Islet of Langerhans (tissue), 1 donor: ENCODE data around the gene WNT8A.
"Not testable (repeated sequence)": the region's sequence is repeated elsewhere in the genome, so short reads cannot be mapped to it uniquely, and the experiment has no call there.

Experiments used
- FAIRE-seq: peaks from one replicate; lab custom pipeline; 2011; peaks lifted over from hg19 to GRCh38; lab: Jason Lieb, UNC

Gene WNT8A, protein sequence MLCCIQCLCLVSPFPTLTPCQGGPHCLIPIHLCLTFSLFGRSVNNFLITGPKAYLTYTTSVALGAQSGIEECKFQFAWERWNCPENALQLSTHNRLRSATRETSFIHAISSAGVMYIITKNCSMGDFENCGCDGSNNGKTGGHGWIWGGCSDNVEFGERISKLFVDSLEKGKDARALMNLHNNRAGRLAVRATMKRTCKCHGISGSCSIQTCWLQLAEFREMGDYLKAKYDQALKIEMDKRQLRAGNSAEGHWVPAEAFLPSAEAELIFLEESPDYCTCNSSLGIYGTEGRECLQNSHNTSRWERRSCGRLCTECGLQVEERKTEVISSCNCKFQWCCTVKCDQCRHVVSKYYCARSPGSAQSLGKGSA

GRCh38 chr5:138083702-138084101 lies at the start of gene WNT8A:
TSS of gene WNT8A (plus strand) at chr5:138084033. CDS start at chr5:138084128, 95 bp downstream.
- FAIRE-seq = no peak

DNA sequence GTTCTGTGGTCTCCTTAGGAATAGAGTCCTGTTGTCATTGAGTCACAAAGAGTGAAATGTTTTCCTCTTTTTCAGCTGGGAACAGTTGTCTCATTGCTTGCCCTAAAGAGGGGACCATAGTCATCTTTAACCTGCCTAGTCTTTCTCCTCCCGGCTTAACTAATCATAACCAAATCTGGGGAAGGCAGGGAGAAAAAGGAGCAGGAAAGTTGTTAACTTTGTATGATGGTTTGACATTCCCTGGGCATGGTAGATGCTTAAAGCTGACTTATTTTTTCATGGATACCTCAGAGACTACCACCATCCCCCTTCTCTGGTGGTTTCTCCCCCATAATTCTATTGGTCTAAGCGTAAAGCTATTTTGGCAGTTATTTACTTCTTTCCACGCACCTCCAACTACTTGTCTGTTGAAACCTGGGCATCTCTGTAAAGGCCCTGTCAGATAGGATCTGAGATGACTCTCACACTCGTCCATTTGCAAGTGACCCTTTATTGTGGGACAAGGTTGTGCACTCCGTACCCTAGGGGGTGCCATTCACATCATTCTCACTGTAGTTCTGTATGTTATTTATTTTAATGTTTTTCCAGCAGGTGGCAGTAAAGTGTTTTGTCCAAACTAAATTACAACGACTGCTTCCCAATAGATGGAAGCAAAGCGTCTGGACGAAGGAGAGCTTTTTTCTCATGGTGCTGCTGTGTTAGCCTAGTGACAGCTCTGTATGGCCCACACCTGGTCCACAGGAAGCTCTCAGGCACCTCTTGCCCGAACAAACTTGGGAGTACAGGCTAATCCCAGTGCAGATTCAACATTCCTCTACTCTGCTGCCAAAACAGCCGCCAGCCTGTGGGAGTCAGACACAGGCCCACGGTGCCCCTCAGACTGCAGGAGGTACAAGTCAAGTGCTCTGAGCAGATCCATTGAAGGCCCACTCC lies 48.0 kb upstream of the WNT8A start:
- peak; percentile 98 for FAIRE-seq

DNA sequence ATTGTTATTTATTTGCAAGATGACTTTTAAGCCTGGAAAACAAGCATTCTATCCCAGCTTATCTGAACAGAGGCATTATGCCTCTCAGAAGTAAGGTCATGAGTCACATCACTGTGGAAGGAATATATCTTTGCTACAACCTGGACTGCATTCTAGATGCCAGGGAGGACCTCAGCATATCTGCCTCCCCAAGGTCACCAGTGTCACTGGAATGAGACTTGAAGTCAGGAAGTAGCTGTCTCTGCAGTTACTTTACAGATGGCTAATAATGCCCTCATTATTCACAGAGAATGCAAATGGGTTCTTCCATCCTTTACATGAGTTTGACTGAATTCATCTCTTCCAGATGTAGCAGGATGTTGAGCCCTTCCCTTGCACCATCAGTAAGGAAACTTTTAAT lies 46.6 kb upstream of the WNT8A start:
- FAIRE-seq = no peak

DNA sequence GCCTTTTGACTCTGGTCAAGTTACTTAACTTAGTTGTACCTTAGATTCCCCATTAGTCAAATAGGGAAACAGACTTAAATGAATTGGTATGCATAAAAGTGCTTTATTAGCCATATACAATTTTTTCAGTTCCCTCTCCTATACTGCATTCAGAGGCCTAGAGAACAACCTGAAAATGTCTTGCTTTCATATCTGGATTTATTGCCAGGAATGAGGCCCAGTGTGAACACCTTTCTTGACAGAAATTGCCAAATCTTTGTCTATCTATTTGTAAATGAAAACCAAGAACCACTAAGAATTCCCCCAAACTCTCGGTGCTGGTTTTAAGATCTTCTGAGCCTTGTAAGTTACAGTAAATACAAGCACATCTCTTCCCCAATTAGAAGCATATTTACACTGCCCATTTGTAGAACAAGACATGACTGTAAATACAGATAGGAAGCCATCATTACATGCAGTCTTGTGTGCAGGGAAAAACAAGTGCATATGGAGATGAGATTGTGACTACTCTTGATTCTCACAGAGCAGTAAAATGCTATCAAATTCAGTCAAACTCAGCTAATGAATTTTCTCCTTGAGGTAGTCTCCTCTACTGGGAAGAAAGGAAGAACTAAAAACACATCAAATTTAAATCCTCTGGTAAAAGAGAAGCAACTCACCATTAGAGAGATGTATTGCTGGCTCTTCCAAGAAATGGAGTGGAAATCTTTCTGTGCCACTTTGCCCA lies 45.8 kb upstream of the WNT8A start:
- no peak for FAIRE-seq

- no peak for FAIRE-seq
These were observed 45.0 kb upstream of the WNT8A start for GRCh38 chr5:138038826-138039225.

- FAIRE-seq = not testable (repeated sequence)
These were observed 38.5 kb upstream of the WNT8A start for GRCh38 chr5:138045283-138045682.

- FAIRE-seq = no peak
These were observed 32.2 kb upstream of the WNT8A start for GRCh38 chr5:138051441-138052296.

GRCh38 chr5:138052718-138053117 lies 31.1 kb upstream of the WNT8A start:
- not testable (repeated sequence) for FAIRE-seq

DNA sequence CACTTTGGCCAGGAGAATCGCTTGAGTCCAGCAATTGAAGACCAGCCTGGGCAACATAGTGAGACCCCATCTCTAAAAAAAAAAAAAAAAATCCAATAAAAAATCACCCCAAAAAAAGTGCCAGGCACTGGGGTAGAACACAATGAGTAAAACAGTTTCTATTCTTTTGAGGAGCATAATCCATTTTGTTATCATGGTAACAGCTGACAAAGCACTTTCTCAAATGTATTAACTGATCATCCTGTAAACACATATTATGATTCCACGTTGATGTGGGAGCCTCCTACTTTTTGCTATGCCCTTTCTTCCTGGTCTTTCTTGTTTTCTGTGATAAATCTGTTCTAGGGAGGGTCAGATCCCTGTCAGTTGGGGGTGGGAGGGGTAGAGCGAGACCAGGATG lies 30.3 kb upstream of the WNT8A start:
- no peak for FAIRE-seq

GRCh38 chr5:138054206-138054605 lies 29.6 kb upstream of the WNT8A start:
- no peak for FAIRE-seq

DNA sequence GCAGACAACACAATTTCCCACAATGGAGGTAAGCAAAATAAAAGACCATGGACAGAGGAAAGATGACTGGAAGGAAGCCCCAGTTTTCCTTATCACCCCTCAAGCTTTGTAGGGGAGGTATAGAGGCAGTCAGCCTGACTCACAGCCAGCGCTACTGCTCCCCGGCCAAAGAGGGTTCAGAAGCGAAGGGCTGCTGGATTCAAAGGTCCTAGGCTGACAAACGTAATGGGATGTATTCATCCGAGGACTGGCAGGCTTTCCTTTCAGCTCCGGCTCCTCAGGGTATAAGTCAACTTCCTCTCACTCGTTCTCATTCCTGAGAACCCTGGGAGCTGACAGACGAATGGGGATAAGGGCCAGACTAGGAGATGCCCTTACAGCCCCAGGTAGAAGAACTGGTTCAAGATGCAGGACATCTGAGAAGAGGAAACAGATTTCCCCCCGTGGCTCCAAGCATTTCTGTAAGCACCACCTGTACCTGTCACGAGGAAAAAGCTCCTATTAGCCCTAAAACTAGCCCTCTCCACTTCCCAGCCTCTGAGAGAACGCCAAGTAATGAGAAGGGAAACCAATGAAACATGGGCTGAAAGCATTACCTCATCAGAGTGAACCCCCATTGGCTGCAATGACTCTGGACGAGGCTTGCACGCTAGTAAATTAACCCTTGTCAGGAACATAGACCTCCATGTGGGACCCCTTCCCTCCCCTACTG lies 28.8 kb upstream of the WNT8A start:
- no peak for FAIRE-seq

GRCh38 chr5:138064526-138064925 lies 19.3 kb upstream of the WNT8A start:
- no peak for FAIRE-seq

DNA sequence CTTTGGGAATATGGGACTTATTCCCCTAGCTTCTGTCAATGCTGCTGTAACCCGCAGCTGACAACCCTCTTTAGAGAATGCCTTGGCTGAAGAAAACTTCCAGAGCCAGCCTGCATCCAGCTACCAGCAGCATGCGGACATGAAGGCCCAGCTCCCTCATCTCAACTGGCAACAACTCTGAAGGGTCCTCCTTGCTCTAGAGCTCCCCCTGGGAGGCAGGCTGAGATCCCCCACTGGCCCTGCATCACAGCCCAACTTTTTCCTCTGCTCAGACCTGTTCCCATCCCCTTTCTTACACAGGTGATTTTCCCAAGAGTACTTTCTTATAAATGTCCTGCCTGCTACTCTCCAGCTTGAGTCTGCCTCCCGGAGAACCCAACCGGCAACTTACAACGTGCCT lies 18.7 kb upstream of the WNT8A start:
- no peak for FAIRE-seq

- no peak for FAIRE-seq
These were observed 15.9 kb upstream of the WNT8A start for GRCh38 chr5:138067945-138068344.

DNA sequence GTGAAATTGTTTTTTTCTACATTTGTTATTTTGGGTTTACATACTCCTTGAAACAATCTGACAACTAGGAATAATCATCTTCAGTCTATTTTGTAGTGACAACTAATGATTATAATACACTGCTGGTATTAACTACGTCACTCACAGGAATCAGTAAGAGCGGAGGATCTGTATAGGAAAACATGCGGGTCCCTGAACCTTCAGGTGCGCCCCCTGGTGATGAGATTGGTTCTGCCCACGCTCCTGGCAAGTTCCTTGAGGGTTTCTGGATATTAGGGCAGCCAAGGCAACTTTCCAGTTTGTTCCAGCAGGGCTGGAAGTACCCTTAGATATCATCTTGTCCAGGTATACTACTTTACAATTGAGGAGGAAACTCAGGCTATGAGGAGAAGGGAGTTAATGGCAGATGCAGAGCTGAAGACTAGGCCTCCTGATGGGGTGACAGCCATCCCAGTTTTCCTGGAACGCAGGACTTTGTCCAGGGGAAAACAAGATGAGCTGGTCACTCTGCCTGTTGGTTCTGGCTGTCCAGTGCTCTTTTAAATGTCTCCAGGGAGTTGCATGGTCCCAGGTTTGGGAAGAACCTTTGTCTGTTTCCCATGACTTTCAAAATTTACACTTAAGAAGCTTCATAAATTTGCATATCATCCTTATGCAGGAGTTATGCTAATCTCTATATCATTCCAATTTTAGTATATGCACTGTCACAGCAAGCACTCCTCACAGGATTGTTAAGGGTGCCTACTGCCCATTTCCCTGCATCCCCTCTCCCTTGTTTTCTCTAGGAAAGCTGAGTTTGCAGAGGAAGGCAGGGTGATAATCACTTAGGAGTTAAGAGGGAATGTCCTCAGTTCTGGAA lies 14.9 kb upstream of the WNT8A start:
- FAIRE-seq = no peak

DNA sequence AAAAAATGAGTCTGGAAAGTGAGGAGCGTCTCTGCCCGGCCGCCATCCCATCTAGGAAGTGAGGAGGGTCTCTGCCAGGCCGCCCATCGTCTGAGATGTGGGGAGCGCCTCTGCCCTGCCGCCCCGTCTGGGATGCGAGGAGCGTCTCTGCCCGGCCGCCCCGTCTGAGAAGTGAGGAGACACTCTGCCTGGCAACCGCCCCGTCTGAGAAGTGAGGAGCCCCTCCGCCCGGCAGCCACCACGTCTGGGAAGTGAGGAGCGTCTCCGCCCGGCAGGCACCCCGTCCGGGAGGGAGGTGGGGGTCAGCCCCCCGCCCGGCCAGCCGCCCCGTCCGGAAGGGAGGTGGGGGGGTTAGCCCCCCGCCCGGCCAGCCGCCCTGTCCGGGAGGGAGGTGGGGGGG lies 13.8 kb upstream of the WNT8A start:
- FAIRE-seq = not testable (repeated sequence)

DNA sequence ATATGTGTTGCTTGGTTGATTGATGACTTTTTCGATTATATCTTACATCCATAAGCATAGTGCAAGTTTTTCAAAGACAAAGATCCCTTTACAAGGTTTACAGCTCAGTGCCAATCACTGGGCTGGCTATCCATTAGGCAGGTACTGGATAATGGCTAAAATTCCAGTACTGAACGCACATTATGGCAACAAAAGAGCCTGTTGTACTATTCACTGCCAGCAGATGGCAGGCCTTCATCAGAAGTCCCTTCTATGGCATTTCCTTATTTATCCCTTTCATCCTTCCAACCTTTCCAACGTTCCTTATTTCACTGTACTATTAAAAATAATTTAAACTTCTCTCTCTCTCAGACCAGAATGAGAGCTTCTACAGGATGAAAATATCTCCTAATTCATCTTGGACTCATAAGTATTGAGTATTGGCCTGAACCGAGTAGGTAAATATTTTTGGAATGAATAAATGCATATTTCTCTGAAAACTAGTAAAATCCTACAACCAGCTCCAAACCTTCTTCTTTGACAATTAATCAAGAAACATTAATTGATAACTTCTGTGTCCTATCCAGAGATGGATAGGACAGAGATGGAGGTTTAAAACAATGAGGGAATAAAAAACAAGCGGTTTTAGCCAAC lies 6.7 kb upstream of the WNT8A start:
- peak; percentile 98 for FAIRE-seq

- FAIRE-seq = no peak
These were observed 5.7 kb upstream of the WNT8A start for GRCh38 chr5:138078006-138078643.

- no peak for FAIRE-seq
These were observed 1.8 kb upstream of the WNT8A start for GRCh38 chr5:138082033-138082432.
